Natural killer cell (primary cell): ENCODE measurements around the gene PIGV. TPM values are rescaled to one million over a fixed set of nuclear protein-coding genes. Genes with fewer than 3 reads are reported as not detected.

ENCODE experiments used
- ATAC-seq, 3 donors: fragments of 150-1000 bp in 2 of 3; fragments of 200-7000 bp in 1 of 3; cut with Tn5 transposase; 1 replicate in 1 of 3; 2 replicates in 2 of 3; pipeline ENCODE4 v1.10.0; 2021; ENCODE audit warnings: mild to moderate bottlenecking in 2 of 3, moderate library complexity in 2 of 3
- DNase-seq, 2 donors: peaks; one replicate each; pipeline versions ENCODE4 v3.0.0 to v3.0.0-alpha.2; 2013 to 2021; ENCODE audit warnings: mixed read lengths in 1 of 2
- H3K27ac ChIP-seq: one replicate; pipeline ENCODE4 v1.5.1; 2013; ENCODE audit warnings: mild to moderate bottlenecking, low read length
- H3K27me3 ChIP-seq: one replicate; pipeline ENCODE4 v1.6.1; 2013; ENCODE audit warnings: low read length; ENCODE audit not compliant: control insufficient read depth, insufficient read depth
- H3K36me3 ChIP-seq: one replicate; pipeline ENCODE4 v1.6.1; 2013; ENCODE audit warnings: low read length; ENCODE audit not compliant: control insufficient read depth, insufficient read depth
- H3K4me1 ChIP-seq: one replicate; pipeline ENCODE4 v1.6.1; 2013; ENCODE audit warnings: low read length; ENCODE audit not compliant: control insufficient read depth, insufficient read depth
- H3K4me3 ChIP-seq: one replicate; pipeline ENCODE4 v1.5.1; 2013; ENCODE audit warnings: low read length
- H3K9me3 ChIP-seq: one replicate; pipeline ENCODE4 v1.6.1; 2013; ENCODE audit warnings: low read length; ENCODE audit not compliant: control insufficient read depth, insufficient read depth
- H3K27ac Mint-ChIP-seq, 2 donors: one replicate each; pipeline ENCODE4 v1.8.0; 2022; ENCODE audit warnings: mild to moderate bottlenecking in 2 of 2, mixed read lengths in 2 of 2, moderate library complexity in 1 of 2
- H3K27me3 Mint-ChIP-seq, 2 donors: one replicate each; pipeline ENCODE4 v1.8.0; 2022; ENCODE audit warnings: low read depth in 2 of 2, mixed read lengths in 2 of 2
- H3K36me3 Mint-ChIP-seq: one replicate; pipeline ENCODE4 v1.8.0; 2022; ENCODE audit warnings: mixed read lengths
- H3K4me1 Mint-ChIP-seq, 2 donors: one replicate each; pipeline ENCODE4 v1.8.0; 2022; ENCODE audit warnings: mixed read lengths in 2 of 2
- H3K4me3 Mint-ChIP-seq: one replicate; pipeline ENCODE4 v1.8.0; 2022; ENCODE audit warnings: mild to moderate bottlenecking, moderate library complexity, mixed read lengths
- H3K9me3 Mint-ChIP-seq, 2 donors: one replicate each; pipeline ENCODE4 v1.8.0; 2022; ENCODE audit warnings: mixed read lengths in 2 of 2
- WGBS: methylation state at CpG from one replicate; pipeline ENCODE4 v1.1.7; 2013; ENCODE audit warnings: missing lambda C conversion rate; ENCODE audit not compliant: insufficient coverage; 5-methylcytosine and 5-hydroxymethylcytosine counted together
- intact Hi-C: fragments of 100-400 bp; cut with micrococcal nuclease; formaldehyde crosslinking; loops from one replicate; pipeline ENCODE4 v1.14.2; 2022
- total RNA-seq, 4 donors: library from RNA; stranded (reverse); fragments of 120-200 nt in 1 of 4; gene quantifications; one replicate each; pipeline versions ENCODE4 v1.2.3 to v1.2.4, GENCODE V29; 2013 to 2022
- TF ChIP-seq, protein P1 (sequence below): fragments of 200-600 bp; IDR thresholded peaks from one replicate; pipeline ENCODE4 v1.8.0; 2022; ENCODE audit warnings: antibody characterized with exemption

The PIGV gene
- total RNA-seq, 3 donors from 2014 or later (not counting 1 experiment from before 2014, with no cell fraction given) = 23.1 to 35.2 (median 30.3) TPM

DNA sequence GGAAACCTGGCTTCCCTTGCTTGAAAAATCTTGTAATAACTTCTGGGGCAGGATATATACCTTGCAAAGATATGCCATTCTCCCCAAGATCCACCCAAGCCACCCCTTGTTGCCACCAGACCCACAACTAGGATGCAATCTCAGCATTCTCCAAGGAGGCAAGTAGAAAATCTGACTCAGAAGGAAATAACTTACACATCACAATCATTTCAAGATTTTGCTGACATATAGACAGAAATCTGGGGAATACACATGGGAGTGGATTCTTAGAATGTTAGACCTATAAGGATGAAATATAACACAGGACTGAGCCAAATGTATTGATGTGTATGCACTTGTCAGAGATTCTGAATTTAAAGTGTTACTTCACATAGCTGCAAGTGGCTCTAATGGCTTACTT is 24.0 kb downstream of the PIGV start:
- H3K36me3 ChIP-seq = no peaks in the 10 kb centered on the region
- TF ChIP-seq, protein P1, sequence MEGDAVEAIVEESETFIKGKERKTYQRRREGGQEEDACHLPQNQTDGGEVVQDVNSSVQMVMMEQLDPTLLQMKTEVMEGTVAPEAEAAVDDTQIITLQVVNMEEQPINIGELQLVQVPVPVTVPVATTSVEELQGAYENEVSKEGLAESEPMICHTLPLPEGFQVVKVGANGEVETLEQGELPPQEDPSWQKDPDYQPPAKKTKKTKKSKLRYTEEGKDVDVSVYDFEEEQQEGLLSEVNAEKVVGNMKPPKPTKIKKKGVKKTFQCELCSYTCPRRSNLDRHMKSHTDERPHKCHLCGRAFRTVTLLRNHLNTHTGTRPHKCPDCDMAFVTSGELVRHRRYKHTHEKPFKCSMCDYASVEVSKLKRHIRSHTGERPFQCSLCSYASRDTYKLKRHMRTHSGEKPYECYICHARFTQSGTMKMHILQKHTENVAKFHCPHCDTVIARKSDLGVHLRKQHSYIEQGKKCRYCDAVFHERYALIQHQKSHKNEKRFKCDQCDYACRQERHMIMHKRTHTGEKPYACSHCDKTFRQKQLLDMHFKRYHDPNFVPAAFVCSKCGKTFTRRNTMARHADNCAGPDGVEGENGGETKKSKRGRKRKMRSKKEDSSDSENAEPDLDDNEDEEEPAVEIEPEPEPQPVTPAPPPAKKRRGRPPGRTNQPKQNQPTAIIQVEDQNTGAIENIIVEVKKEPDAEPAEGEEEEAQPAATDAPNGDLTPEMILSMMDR = no peak
- no peaks in the 10 kb centered on the region for H3K27me3 ChIP-seq
- peaks cover 15% of the 10 kb centered on the region for H3K4me1 ChIP-seq
- no peak overlapping the region for H3K27ac ChIP-seq
- Mint-ChIP-seq H3K4me3 (no peak overlapping the region), H3K9me3 (no peaks in the 10 kb centered on the region), H3K36me3 (no peaks in the 10 kb centered on the region), H3K4me1 (peaks cover 13 to 15% of the 10 kb centered on the region in 2 donors), H3K27me3 (no peaks in the 10 kb centered on the region), H3K27ac (peak overlapping the region; percentile 90 to 93)
- H3K9me3 ChIP-seq = no peaks in the 10 kb centered on the region
- no peak for DNase-seq
- ATAC-seq = no peak
- intact Hi-C loops = loop anchor here (2.0 kb wide), 1 partner anchor 21 kb away; no protein-coding TSS in a partner anchor
- no peak overlapping the region for H3K4me3 ChIP-seq

DNA sequence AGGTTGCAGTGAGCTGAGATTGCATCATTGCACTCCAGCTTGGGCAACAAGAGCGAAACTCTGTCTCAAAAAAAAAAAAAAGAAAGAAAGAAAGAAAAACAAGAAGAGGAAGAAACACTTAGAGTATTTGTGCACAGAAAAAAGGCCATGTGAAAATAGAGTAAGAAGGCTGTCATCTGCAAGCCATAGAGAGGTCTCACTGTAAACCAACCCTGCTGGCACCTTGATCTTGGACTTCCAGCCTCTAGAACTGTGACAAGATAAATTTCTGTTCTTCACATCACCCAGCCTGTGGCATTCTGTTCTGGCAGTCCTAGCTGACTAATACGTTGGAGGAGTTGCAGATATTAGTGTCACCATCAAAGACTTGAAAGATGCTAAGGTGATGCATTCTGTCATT is 26.6 kb downstream of the PIGV start:
- no peaks in the 10 kb centered on the region for H3K36me3 ChIP-seq
- H3K4me1 ChIP-seq = peaks cover 15% of the 10 kb centered on the region
- Mint-ChIP-seq H3K4me3 (no peak overlapping the region), H3K27me3 (no peaks in the 10 kb centered on the region), H3K27ac (no peak overlapping the region), H3K36me3 (no peaks in the 10 kb centered on the region), H3K4me1 (peaks cover 13 to 15% of the 10 kb centered on the region in 2 donors), H3K9me3 (no peaks in the 10 kb centered on the region)
- no peaks in the 10 kb centered on the region for H3K27me3 ChIP-seq
- intact Hi-C loops = no loop called here
- ATAC-seq (no peak), DNase-seq (no peak)
- TF ChIP-seq, protein P1 = no peak
- no peaks in the 10 kb centered on the region for H3K9me3 ChIP-seq
- no peak overlapping the region for H3K4me3 ChIP-seq
- H3K27ac ChIP-seq = no peak overlapping the region
- 92% methylated on average over 2 of the region's 2 CpGs for WGBS

DNA sequence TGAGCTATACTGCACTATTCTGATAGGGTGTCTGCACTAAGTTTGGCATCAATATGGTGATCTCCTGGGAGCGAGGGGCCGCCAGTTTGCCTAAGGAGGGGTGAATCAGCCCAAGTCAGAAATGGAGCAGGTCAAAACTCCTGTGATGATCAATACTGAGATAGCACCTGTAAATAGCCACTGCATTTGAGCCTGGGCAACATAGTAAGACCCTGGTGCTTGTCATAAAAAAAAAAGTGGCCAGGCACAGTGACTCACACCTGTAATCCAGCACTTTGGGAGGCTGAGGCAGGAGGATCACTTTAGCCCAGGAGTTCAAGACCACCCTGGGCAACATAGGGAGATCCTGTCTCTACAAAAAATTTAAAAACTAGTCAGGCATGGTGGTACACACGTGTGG is 27.1 kb downstream of the PIGV start:
- no peak overlapping the region for H3K27ac Mint-ChIP-seq
- Histone ChIP-seq H3K9me3 (no peaks in the 10 kb centered on the region), H3K27ac (no peak overlapping the region), H3K4me3 (no peak overlapping the region), H3K27me3 (no peaks in the 10 kb centered on the region), H3K4me1 (peaks cover 13% of the 10 kb centered on the region), H3K36me3 (no peaks in the 10 kb centered on the region)
- H3K9me3 Mint-ChIP-seq = no peaks in the 10 kb centered on the region
- H3K27me3 Mint-ChIP-seq = no peaks in the 10 kb centered on the region
- peaks cover 13 to 15% of the 10 kb centered on the region in 2 donors for H3K4me1 Mint-ChIP-seq
- WGBS = 93% methylated on average over 3 of the region's 3 CpGs
- H3K4me3 Mint-ChIP-seq = no peak overlapping the region
- TF ChIP-seq, protein P1 = no peak
- no peaks in the 10 kb centered on the region for H3K36me3 Mint-ChIP-seq
- intact Hi-C loops = no loop called here
- ATAC-seq = no peak
- DNase-seq = no peak

DNA sequence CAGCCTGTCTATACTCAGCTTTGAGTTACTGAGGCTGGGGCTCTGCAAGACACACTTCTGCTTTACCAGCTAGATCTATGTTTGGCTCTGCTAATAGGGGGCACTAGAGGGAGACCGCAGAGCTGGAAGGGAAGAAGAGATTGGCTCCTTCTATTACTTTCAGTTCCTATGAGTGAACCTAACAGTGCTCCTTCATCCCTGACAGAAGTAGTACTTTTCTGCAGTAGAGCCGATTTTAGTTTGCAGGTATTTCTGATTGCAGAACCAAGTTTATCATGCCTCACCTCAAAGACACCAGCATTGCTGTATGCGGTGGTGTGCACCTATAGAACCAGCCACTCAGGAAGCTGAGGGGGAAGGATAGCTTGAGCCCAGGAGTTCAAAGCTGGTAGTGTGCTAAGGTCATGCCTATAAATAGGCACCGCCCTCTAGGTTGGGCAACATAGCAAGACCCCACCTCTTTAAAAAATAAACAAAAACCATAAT is 33.1 kb downstream of the PIGV start:
- H3K9me3 ChIP-seq = no peaks in the 10 kb centered on the region
- peaks cover 23% of the 10 kb centered on the region for H3K4me1 ChIP-seq
- H3K4me1 Mint-ChIP-seq = peaks cover 14 to 20% of the 10 kb centered on the region in 2 donors
- H3K36me3 ChIP-seq = no peaks in the 10 kb centered on the region
- no peaks in the 10 kb centered on the region for H3K27me3 ChIP-seq
- H3K9me3 Mint-ChIP-seq = no peaks in the 10 kb centered on the region
- H3K36me3 Mint-ChIP-seq = no peaks in the 10 kb centered on the region
- DNase-seq (peak in 1 of 2 donors; percentile 77), ATAC-seq (peak; percentile 97 to 99 (median 99))
- H3K4me3 ChIP-seq = no peak overlapping the region
- H3K27ac Mint-ChIP-seq = peak overlapping the region; percentile 69 to 80
- TF ChIP-seq, protein P1 = peak; percentile 44
- H3K27me3 Mint-ChIP-seq = no peaks in the 10 kb centered on the region
- 14% methylated on average over 4 of the region's 4 CpGs for whole genome bisulfite sequencing
- peak overlapping the region; percentile 74 for H3K4me3 Mint-ChIP-seq
- peak overlapping the region; percentile 56 for H3K27ac ChIP-seq
- intact Hi-C loops = no loop called here
